Parathyroid adenoma (tissue), 2 donors: ENCODE measurements around the gene CYP2B6.

ENCODE experiments used
- H2AFZ ChIP-seq: fragments of 300-600 bp; sonication (generic); one replicate; pipeline ENCODE4 v1.7.0; 2017; ENCODE audit warnings: antibody characterized with exemption, mild to moderate bottlenecking
- H3K27ac ChIP-seq: fragments of 300-600 bp; sonication (generic); one replicate; pipeline ENCODE4 v1.7.0; 2017
- H3K27me3 ChIP-seq: fragments of 300-600 bp; sonication (generic); one replicate; pipeline ENCODE4 v1.7.0; 2017; ENCODE audit warnings: low read length; ENCODE audit not compliant: control insufficient read depth, insufficient read depth
- H3K36me3 ChIP-seq: fragments of 300-600 bp; sonication (generic); one replicate; pipeline ENCODE4 v1.7.0; 2017; ENCODE audit warnings: low read length; ENCODE audit not compliant: control insufficient read depth, insufficient read depth
- H3K4me1 ChIP-seq: fragments of 300-600 bp; sonication (generic); one replicate; pipeline ENCODE4 v1.7.0; 2017; ENCODE audit warnings: control low read depth
- H3K4me2 ChIP-seq: fragments of 300-600 bp; sonication (generic); one replicate; pipeline ENCODE4 v1.7.0; 2017; ENCODE audit warnings: low read length
- H3K4me3 ChIP-seq: fragments of 300-600 bp; sonication (generic); one replicate; pipeline ENCODE4 v1.7.0; 2017; ENCODE audit warnings: low read depth, low read length
- H3K79me2 ChIP-seq: fragments of 300-600 bp; sonication (generic); one replicate; pipeline ENCODE4 v1.7.0; 2017; ENCODE audit warnings: control low read depth
- H3K9ac ChIP-seq: fragments of 300-600 bp; sonication (generic); one replicate; pipeline ENCODE4 v1.7.0; 2017; ENCODE audit warnings: mild to moderate bottlenecking
- H3K9me3 ChIP-seq: fragments of 300-600 bp; sonication (generic); one replicate; pipeline ENCODE4 v1.7.0; 2017; ENCODE audit warnings: low read length; ENCODE audit not compliant: control insufficient read depth
- TF ChIP-seq, protein P1 (sequence below): fragments of 300-600 bp; sonication (generic); IDR thresholded peaks from one replicate; pipeline ENCODE4 v1.7.0; 2017; ENCODE audit warnings: antibody characterized with exemption, mild to moderate bottlenecking
- donor health status: primary hyperparathyroidism.

CYP2B6 gene

DNA sequence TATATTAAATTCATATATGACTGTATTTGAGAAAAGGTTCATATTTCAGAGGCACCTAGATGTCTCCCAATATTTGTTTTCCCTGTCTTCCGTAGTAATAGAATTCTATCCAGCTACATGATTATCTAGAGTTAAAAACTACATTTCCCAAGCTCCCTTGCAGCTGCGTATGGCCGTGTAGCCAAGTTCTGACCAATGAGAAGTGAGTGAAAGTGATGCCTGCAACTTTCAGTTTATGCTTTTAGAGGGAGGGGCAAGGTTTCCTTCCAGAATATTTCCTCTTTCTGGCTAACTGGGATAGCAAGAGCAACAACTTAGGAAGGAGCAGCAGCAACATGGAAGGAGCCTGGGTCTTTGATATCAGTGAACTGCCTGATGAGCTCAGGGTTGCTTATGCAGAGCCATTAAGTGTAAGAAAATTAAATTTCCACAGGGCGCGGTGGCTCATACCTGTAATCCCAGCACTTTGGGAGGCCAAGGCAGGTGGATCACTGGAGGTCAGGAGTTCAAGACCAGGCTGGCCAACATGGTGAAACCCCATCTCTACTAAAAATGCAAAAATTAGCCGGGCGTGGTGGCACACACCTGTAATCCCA is 74.0 kb downstream of the CYP2B6 start:
- Histone ChIP-seq H3K4me3 (no peak overlapping the region), H3K36me3 (no peaks in the 10 kb centered on the region), H3K79me2 (no peaks in the 10 kb centered on the region), H2AFZ (no peak overlapping the region), H3K27ac (no peak overlapping the region), H3K9me3 (no peaks in the 10 kb centered on the region), H3K9ac (no peak overlapping the region), H3K4me1 (no peaks in the 10 kb centered on the region), H3K4me2 (no peak overlapping the region), H3K27me3 (no peaks in the 10 kb centered on the region)
- TF ChIP-seq, protein P1, sequence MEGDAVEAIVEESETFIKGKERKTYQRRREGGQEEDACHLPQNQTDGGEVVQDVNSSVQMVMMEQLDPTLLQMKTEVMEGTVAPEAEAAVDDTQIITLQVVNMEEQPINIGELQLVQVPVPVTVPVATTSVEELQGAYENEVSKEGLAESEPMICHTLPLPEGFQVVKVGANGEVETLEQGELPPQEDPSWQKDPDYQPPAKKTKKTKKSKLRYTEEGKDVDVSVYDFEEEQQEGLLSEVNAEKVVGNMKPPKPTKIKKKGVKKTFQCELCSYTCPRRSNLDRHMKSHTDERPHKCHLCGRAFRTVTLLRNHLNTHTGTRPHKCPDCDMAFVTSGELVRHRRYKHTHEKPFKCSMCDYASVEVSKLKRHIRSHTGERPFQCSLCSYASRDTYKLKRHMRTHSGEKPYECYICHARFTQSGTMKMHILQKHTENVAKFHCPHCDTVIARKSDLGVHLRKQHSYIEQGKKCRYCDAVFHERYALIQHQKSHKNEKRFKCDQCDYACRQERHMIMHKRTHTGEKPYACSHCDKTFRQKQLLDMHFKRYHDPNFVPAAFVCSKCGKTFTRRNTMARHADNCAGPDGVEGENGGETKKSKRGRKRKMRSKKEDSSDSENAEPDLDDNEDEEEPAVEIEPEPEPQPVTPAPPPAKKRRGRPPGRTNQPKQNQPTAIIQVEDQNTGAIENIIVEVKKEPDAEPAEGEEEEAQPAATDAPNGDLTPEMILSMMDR: no peak
